GM12891 (cell line): ENCODE data around the gene ATP8A2.

Experiments
- POLR2A ChIP-seq: IDR thresholded peaks from 2 replicates; pipeline ENCODE4 v1.6.1; 2011; ENCODE audit warnings: low read depth, low read length, control low read depth
- POLR2AphosphoS5 ChIP-seq: IDR thresholded peaks from 2 replicates; pipeline ENCODE4 v1.6.1; 2011; ENCODE audit warnings: low read depth, low read length, control low read depth

DNA sequence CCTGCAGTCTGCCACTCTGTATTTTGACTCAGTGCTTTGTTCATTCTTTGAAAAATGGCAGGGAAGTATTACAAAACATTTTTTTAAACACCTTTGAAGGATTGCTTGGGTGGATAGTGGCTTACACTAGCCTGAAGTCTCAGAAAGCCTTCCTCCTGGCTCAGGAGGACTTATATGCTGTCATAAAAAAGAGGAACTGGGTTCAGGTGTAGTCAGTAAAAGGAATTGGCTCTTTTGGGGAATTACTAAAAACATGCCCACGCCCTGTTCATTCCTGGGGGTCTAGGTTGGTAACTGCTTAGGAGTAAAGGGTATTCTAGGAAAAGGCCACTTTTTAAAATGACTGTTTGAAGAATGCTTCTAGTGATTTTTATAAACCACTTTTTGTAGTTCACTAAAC lies 493.2 kb downstream of the ATP8A2 start:
- no peak for TF ChIP-seq POLR2AphosphoS5
- TF ChIP-seq POLR2A = no peak
